22Rv1 (cell line): ENCODE results near the gene ERP44.

ENCODE experiments used
- CTCF ChIP-seq: fragments of 450-650 bp; IDR thresholded peaks from 2 replicates; pipeline ENCODE4 v1.5.1; 2017; ENCODE audit warnings: mild to moderate bottlenecking
- ZFX ChIP-seq: fragments of 450-650 bp; IDR thresholded peaks from 2 replicates; pipeline ENCODE4 v1.6.1; 2017; ENCODE audit warnings: antibody characterized with exemption, borderline replicate concordance

- TF ChIP-seq CTCF (no peak), ZFX (no peak)
These were observed 127.4 kb downstream of the ERP44 start for GRCh38 chr9:99971410-99971809.
